SKM-1 treated with dmso at 0.1 percent for 144 hours (cell line): ENCODE results near the gene DLX2.
A peak's percentile ranks its signal among the peaks of the same experiment; 100 is the strongest.

Source experiments
- DNase-seq: peaks from one replicate; lab custom pipeline; 2025; ENCODE audit not compliant: unreplicated experiment; lab: John Stamatoyannopoulos, UW

The DLX2 gene

DNA sequence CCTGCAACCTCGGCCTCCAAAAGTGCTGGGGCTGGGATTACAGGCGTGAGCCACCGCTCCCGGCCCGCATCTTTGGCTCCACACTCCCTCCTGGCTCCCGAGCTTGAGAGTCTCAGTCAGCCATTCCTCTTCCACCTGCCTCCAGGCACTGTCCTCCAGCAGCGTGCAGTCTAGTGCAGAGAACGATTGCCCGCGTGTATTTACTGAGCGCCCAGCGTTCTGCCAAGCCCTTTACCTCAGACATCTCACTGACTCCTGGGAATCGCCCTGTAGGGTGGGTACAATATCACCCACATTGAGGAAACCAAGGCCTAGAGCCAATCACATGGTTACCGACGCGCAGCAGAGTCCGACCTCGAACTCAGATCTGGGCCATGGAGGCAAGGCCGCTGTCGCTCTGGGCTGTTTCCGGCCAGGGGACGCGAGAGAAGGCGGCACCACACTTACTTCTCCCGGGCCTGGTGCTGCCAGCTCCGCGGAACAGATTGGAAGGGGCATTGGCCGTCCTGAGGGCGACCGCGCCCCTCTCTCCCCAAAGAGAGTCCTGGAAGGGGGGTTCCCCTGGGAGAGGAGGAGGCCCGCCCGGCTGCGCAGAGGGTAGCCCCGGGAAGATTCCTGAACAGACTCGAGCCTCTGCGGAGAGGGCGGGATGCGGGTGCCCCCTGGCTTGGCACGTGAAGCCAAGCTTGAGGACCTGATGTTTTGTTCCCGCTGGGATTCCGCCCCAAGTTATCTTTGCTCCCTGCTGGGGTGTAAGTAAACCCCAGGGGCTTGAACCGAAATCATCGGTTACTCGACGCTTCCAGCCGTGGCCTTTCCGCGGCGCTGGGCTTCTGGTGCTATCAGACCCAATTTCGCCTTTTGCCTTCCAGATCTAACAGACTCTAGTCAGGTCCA, 5.2 kb upstream of the DLX2 start:
- no peak for DNase-seq

GRCh38 chr2:172106108-172106961, 3.6 kb upstream of the DLX2 start:
- DNase-seq, result no peak

GRCh38 chr2:172105471-172106107, 2.9 kb upstream of the DLX2 start:
- DNase-seq, result no peak

DNA sequence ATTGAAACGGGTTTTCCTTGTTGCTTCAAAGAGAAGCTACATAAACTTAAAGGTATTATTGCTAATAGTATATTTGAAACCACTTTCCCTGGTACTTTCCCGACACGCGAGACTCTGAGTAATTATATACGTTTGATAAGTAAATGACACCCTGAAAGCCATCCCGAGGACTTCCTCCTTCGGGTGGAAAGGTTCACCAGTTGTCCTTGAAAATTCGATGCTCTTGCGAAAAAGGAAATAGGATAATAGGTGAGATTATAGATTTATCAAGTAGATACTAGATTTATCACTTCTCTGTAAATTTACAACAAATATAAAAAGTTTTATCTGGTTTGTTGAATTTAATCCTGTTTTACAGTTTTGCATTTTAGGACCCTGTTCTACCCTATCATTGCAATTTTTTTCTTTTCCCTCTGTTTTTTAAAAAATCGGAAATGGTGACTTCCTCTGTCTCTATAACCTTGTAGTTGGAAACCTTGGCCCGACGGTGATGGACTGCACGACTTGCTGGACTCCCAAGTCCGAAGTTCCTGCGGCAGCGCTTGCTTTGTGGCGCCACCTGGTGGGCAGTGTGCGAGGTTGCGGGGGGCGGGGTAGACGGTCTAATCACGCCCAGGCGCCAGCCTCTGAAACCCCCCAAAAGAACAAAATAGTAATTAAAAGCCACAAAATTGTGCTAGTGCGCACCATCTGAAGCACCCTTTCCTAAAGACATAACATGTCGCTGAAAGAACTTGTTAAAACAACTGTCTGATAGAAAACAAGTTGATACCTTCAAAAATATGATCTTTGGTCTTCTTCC, 972 bp upstream of the DLX2 start:
- peak; percentile 53 for DNase-seq

GRCh38 chr2:172101821-172102390, 794 bp downstream of the DLX2 start:
- DNase-seq, result no peak

DNA sequence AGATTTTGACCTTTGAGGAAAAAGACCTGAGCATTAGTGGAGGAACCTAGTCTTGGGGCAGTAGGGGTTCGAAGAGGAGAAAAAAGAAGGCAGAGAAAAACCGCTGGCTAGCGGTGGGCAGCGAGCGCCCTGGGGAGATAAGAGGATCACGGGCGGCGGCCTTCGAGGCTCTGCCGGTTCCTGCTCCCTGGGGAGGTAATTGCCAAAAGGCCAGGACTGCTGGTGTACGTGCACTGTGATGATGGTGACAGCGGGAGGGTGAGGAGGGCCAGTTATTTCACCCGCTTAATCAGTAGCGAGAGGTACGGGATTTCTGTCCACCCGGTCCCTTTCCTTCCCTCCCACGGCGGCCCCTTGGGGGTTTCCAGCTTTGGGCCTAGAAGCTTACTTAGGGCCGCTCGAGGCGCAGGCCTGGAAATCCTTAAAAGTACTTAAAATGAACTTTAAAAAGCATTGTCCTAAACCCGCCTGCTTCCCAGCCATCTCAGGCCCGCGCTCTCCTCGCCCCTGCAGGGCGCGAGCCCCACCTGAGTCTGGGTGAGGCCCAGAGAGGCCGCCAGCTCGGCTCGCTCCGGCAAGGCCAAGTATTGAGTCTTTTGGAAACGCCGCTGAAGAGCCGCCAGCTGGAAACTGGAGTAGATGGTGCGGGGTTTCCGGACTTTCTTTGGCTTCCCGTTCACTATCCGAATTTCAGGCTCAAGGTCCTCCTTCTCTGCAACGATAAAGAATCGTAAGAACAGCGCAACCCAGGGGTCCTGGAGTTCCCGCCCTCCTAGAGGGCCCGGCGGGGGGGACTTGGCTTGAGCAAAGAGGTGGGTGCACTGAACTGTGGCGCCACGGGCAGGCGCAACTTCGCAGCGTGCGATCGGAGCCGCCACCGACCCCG, 1.5 kb downstream of the DLX2 start:
- no peak for DNase-seq

- DNase-seq, result no peak
These were observed 2.4 kb downstream of the DLX2 start for GRCh38 chr2:172100080-172100934.

- DNase-seq, result no peak
These were observed 3.1 kb downstream of the DLX2 start for GRCh38 chr2:172099472-172100079.

DNA sequence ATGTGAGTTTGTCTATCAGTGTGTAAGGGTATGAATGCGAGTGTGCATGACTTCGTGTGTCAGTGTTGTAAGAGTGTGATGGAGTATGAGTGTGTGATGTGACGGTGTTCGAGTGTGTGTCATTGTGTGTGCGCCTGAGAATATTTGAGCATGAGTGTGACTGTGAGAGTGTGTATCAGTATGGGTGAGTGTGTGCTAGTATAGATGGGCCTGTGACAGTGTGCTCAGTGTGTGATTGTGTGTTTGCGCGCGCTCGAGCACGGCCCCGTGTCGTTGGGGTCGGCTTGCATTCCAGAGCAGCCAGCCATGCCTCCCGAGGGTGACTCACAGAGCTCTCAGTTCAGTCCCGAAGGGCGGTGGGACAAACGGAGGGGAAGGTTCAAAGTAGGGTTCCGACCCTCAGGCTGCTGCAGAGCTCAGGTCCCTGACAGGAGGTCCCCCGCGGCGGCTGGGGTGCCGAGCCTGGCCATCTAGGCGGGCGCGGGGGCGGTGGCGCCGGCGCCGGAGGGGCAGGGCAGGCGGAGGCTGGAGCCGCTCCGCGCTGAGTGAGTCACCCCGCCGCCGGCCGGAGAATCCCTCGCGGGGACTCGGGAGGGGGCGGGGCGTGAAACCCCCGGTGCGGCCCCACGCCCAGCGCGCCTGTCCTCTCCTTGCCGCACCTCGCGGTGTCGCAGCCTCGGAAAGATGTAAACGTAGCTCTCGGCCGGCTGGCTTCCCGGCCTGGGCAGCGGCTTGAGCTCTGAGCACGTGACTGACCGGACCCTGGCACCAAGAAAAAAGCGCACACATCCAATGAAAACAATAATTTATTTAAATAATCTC, 3.8 kb downstream of the DLX2 start:
- no peak for DNase-seq

GRCh38 chr2:172098287-172098649, 4.4 kb downstream of the DLX2 start:
- DNase-seq, result no peak

- no peak for DNase-seq
These were observed 5.1 kb downstream of the DLX2 start for GRCh38 chr2:172097557-172098131.

GRCh38 chr2:172096626-172097547, 5.8 kb downstream of the DLX2 start:
- no peak for DNase-seq

DNA sequence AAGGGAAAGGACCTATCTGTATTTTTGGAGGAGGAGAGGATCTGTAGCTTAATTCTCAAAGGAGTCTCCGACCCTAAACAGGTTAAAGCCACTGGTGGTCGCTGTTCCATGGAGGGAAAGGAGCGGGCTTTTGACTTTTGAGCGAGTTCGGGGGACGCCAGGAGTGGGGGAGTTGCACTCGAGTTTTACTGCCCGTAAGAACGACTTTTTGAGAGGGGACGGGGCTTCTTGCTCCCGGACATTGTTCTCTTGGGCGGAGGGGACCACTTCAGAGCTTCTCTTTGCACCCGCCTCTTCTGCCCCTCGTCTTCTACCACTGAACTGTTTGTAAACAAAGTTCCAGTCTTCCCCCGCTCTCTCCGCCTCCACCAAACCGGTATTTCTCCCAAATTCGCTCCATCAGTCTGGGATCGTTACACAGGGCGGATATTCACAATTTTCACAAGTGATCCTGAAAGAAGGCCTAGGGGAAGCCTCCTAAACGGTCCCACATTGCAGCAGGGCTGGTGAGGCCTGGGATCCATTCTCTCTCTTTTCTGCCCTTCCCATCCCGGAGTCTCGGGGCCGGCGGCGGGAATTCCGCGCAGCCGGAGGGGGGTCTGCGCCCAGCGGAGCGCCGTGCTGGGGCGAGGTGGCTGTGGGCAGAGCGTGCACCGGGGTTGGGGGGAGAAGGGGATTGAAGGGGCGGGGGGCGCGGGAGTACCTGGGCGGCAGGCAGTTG, 6.6 kb downstream of the DLX2 start:
- no peak for DNase-seq

DNA sequence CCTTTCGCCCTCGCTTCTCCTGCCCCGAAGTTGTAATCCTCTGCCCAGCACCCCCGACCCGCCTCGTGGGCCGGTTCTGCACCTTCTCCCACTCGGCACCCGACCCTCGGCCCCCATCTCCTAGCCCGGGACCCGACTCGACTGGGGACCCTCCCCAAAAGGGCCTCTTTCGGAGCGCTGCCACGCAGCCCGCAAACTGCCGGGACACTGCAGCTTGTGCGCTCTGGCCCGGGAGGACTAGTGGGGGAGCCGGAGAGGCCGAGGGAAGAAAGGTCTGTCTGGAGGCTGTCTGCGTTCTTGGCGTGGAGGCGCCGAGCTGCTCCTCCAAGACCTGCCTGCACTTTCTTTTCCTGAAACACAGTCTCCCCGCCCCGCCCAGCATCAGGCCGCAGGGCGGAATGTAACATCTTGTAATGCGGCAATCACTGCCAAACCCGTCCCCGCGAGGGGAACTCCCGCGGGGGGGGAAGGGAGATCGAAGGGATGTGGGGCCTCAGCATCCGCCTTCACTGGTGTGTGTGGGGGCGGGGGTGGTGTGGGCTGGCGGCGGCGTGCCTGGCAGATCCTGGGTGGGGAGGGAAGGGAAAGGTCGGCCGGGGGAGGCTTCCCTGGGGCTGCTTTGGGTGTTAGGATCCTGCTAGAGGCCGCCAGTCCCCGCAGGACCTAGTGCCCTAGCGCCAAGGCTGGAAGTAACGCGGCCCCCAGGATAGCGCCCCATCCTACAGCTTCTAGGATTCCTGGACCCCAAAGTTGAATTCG, 7.4 kb downstream of the DLX2 start:
- DNase-seq, result no peak
